HG02870 (cell line): Measurements from ENCODE around the gene SPEN.
"Not testable (repeated sequence)": the region's sequence is repeated elsewhere in the genome, so short reads cannot be mapped to it uniquely, and the experiment has no call there.

ENCODE experiments used
- ATAC-seq: cut with Tn5 transposase; IDR thresholded peaks from one replicate; pipeline ENCODE4 v1.9.1; 2021; ENCODE audit warnings: mild to moderate bottlenecking, moderate library complexity; ENCODE audit not compliant: unreplicated experiment

SPEN gene

GRCh38 chr1:15896841-15897610 lies 49.5 kb downstream of the SPEN start:
- ATAC-seq, result not testable (repeated sequence)

GRCh38 chr1:15899266-15899665 lies 51.8 kb downstream of the SPEN start:
- ATAC-seq, result no peak

- no peak for ATAC-seq
These were observed 53.3 kb downstream of the SPEN start for GRCh38 chr1:15900662-15901279.

DNA sequence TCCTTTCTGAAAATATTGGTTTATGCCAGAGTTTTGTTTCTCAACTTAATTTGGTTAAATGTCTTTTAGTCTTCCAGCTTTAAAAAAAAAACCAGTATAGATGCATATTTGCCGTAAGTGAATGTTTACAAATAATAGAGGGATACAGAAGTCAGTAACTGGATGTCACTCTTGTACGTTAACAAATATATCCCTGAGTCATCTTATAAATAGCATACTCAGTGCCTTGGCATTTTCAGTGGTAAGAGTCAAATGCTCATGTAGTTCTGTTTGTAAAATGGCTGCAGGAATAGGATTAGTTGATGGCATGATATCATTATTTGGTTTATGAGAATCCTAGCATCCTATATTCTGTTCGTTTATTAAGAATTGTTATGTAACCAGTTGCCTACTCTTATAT lies 55.4 kb downstream of the SPEN start:
- ATAC-seq, result no peak

DNA sequence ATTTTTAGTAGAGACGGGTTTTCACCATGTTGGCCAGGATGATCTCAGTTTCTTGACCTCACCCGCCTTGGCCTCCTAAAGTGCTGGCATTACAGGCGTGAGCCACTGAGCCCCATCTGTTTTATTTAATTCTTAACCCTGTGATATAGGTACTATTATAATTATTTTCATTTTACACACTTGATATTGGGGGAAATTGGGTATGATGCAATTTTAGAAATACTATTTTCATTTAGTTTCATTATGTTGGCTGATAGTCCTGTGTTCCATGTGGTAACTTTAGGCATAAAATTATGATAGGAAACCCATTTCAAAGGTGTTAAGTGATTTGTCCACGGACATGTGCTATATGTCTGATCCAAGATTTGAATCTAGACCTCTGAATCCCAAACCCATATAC lies 61.1 kb downstream of the SPEN start:
- ATAC-seq, result no peak

DNA sequence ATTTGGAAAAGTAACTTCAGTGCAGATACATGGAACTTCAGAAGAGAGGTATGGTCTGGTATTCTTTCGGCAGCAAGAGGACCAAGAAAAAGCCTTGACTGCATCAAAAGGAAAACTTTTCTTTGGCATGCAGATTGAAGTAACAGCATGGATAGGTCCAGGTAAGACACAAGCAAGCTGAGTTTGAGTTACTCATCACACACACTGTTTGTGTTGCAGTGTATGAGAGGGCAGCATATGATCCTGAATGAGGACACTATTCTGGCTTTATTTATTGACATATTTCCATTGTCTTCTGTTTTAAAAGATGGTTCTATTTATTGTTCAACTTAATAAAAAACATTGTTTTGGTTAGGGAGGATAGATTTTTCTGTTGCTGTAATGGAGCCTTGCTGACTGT lies 63.6 kb downstream of the SPEN start:
- no peak for ATAC-seq

DNA sequence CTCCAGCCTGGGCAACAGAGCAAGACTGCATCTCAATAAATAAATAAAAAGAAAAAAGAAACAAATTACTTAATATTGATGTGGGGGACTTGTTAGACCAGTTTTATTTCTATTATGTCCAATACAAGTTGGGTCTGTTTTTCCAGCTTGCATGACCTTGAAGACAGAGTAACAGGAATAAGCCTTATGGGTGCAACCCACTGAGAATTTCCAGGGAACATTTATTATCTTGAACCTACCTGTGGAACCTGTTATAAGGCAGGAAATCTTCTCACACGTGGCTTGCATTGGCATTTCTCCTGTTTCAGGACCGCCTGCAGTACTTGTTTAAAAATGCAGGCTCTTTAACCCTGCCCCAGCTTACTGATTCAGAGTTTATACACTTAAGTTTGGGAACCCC lies 64.4 kb downstream of the SPEN start:
- ATAC-seq, result no peak

DNA sequence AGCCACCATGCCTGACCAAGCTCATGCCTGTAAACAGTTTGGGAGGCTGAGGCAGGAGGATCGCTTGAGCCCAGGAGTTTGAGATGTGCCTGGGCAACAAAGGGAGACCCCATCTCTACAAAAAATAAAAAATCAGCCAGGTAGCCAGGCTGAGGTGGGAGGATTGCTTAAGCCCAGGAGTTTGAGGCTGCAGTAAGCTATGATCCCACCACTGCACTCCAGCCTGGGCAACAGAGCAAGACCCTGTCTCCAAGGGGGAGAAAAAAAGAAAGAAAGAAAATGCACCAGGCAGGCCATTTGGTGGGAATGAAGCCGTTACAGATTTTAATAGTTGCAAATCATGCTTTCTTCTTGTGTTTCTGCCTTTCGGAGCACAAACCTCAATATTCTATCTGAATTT lies 66.1 kb downstream of the SPEN start:
- not testable (repeated sequence) for ATAC-seq

- no peak for ATAC-seq
These were observed 68.5 kb downstream of the SPEN start for GRCh38 chr1:15915991-15916390.

GRCh38 chr1:15916417-15916816 lies 68.9 kb downstream of the SPEN start:
- no peak for ATAC-seq

DNA sequence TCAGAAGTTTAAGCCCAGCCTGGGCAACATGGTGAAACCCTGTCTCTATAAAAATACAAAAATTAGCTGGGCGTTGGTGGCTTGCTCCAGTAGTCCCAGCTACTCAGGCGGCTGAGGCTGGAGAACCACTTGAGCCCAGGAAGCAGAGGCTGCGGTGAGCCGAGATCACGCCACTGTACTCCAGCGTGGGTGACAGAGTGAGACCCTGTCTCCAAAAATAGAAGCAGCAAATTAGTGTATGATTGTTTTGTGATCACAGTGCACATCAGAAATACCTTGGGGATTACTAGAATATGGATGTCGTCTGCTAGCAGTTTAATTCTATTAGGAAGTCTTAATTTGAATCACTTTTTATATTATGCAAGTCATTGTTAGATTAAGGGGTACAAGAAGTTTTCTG lies 69.4 kb downstream of the SPEN start:
- ATAC-seq, result no peak

- ATAC-seq, result peak; percentile 71
These were observed 71.6 kb downstream of the SPEN start for GRCh38 chr1:15918962-15919715.

DNA sequence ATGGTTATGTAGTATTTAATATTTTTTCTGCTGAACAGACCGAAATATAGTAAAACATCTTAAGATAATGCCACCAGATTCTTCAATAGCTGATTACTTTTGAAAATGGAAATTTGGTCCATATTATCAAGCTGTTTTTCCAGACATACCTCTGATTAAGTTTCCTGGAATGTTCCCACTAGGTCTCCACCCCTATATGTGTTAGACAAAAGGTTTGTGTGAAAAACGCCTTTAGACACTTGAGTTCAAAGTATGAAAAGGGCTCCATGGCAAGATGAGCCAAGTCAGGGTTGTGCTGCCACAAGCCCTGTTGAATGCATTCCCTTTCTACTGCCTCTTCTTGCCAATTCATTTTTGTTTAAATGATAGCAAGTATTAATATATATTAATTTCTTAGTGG lies 75.7 kb downstream of the SPEN start:
- ATAC-seq, result no peak

DNA sequence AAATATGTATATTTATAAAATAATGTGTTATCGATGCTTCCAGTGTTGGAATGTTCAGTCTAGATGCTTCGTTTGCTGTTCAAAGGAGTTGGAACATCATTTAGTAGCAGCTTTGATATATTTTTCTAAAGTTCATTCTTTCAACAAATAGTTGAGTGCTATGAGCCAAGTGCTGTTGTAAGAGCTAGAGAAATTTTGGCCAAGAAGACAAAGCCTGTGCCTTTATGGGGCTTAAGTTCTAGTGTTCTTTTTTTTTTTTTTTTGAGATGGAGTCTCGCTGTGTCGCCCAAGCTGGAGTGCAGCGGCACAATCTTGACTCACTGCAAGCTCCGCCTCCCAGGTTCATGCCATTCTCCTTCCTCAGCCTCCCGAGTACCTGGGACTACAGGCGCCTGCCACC lies 78.9 kb downstream of the SPEN start:
- not testable (repeated sequence) for ATAC-seq

DNA sequence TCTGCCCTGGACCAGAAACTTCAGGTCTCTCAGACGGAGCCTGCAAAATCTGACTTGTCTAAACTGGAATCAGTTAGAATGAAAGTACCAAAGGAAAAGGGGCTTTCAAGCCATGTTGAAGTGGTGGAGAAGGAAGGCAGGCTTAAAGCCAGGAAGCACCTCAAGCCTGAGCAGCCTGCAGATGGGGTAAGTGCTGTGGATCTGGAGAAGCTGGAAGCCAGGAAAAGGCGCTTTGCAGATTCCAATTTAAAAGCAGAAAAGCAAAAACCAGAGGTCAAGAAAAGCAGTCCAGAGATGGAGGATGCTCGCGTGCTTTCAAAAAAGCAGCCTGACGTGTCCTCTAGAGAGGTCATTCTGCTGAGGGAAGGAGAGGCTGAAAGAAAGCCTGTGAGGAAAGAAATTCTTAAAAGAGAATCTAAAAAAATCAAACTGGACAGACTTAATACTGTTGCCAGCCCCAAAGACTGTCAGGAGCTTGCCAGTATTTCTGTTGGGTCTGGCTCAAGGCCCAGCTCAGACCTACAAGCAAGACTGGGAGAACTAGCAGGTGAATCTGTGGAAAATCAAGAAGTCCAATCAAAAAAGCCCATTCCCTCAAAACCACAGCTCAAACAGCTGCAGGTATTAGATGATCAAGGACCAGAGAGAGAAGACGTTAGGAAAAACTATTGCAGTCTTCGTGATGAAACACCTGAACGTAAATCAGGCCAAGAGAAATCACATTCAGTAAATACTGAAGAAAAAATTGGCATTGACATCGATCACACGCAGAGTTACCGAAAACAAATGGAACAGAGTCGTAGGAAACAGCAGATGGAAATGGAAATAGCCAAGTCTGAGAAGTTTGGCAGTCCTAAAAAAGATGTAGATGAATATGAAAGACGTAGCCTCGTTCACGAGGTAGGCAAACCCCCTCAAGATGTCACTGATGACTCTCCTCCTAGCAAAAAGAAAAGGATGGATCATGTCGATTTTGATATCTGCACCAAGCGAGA lies 81.8 kb downstream of the SPEN start:
- ATAC-seq, result no peak

- no peak for ATAC-seq
These were observed 83.9 kb downstream of the SPEN start for GRCh38 chr1:15931401-15931800.

DNA sequence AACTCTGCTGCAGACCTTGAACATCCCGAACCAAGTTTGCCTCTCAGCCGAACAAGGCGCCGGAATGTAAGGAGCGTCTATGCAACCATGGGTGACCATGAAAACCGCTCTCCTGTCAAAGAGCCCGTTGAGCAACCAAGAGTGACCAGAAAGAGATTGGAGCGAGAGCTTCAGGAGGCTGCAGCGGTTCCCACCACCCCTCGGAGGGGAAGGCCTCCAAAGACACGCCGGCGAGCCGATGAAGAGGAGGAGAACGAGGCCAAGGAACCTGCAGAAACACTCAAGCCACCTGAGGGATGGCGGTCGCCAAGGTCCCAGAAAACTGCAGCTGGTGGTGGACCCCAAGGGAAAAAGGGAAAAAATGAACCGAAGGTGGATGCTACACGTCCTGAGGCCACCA lies 84.4 kb downstream of the SPEN start:
- ATAC-seq, result no peak

- ATAC-seq, result no peak
These were observed 85.1 kb downstream of the SPEN start for GRCh38 chr1:15932612-15933011.

DNA sequence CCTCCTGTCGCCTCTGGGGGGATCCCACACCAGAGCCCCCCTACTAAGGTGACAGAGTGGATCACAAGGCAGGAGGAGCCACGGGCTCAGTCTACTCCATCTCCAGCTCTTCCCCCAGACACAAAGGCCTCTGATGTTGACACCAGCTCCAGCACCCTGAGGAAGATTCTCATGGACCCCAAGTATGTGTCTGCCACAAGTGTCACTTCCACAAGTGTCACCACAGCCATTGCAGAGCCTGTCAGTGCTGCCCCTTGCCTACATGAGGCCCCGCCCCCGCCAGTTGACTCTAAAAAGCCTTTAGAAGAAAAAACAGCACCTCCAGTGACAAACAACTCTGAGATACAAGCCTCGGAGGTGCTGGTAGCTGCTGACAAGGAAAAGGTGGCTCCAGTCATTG lies 86.2 kb downstream of the SPEN start:
- ATAC-seq, result no peak

- ATAC-seq, result no peak
These were observed 86.9 kb downstream of the SPEN start for GRCh38 chr1:15934211-15935055.
